Mesodermal cell (in vitro differentiated cells): ENCODE results near the gene CUTA.

ENCODE experiments used
- H3K27ac ChIP-seq: 2 replicates; pipeline ENCODE4 v1.7.0; 2013; ENCODE audit warnings: mild to moderate bottlenecking, low read depth, low read length, moderate library complexity; ENCODE audit not compliant: severe bottlenecking
- H3K36me3 ChIP-seq: 2 replicates; pipeline ENCODE4 v1.7.1; 2013; ENCODE audit warnings: mild to moderate bottlenecking, low read length, moderate library complexity; ENCODE audit not compliant: control insufficient read depth, insufficient read depth
- H3K4me1 ChIP-seq: one replicate; pipeline ENCODE4 v1.7.1; 2013; ENCODE audit warnings: mild to moderate bottlenecking, low read length; ENCODE audit not compliant: insufficient read depth, control insufficient read depth, poor library complexity, severe bottlenecking
- H3K4me3 ChIP-seq: 2 replicates; pipeline ENCODE4 v1.7.0; 2013; ENCODE audit warnings: low read length, control low read depth, mild to moderate bottlenecking; ENCODE audit not compliant: insufficient read depth, poor library complexity, severe bottlenecking; ENCODE audit errors: extremely low read depth
- H3K9me3 ChIP-seq: 2 replicates; pipeline ENCODE4 v1.7.1; 2013; ENCODE audit warnings: mild to moderate bottlenecking, low read length, moderate library complexity; ENCODE audit not compliant: control insufficient read depth
- WGBS, 2 experiments: methylation state at CpG; one replicate each; pipeline ENCODE4 v1.1.5; 2013; ENCODE audit warnings: missing lambda C conversion rate in 2 of 2; ENCODE audit not compliant: insufficient coverage in 2 of 2; 5-methylcytosine and 5-hydroxymethylcytosine counted together

Gene CUTA

GRCh38 chr6:33428966-33429749, 11.3 kb upstream of the CUTA start:
- 85 to 93% methylated on average over 4 of the region's 5 CpGs for WGBS, 2 experiments
- Histone ChIP-seq H3K27ac (peak overlapping the region; percentile 41), H3K9me3 (no peaks in the 10 kb centered on the region), H3K4me1 (peaks cover 56% of the 10 kb centered on the region), H3K36me3 (peaks cover 3% of the 10 kb centered on the region), H3K4me3 (peak overlapping the region; percentile 34)

GRCh38 chr6:33428224-33428965, 10.5 kb upstream of the CUTA start:
- H3K36me3 ChIP-seq = peaks cover 11% of the 10 kb centered on the region
- H3K27ac ChIP-seq = peak overlapping the region; percentile 57
- H3K9me3 ChIP-seq = no peaks in the 10 kb centered on the region
- peaks cover 55% of the 10 kb centered on the region for H3K4me1 ChIP-seq
- H3K4me3 ChIP-seq = peak overlapping the region; percentile 34
- 18 to 21% methylated on average over 24 to 25 of the region's 33 CpGs for WGBS, 2 experiments

- 1 to 3% methylated on average over 13 to 20 of the region's 79 CpGs for WGBS, 2 experiments
- no peaks in the 10 kb centered on the region for H3K9me3 ChIP-seq
- peaks cover 48% of the 10 kb centered on the region for H3K4me1 ChIP-seq
- peaks cover 17% of the 10 kb centered on the region for H3K36me3 ChIP-seq
- H3K4me3 ChIP-seq = peak overlapping the region; percentile 48
- no peak overlapping the region for H3K27ac ChIP-seq
Observed at GRCh38 chr6:33427585-33428223, 9.8 kb upstream of the CUTA start.

- Histone ChIP-seq H3K4me3 (peak overlapping the region; percentile 48), H3K9me3 (no peaks in the 10 kb centered on the region), H3K36me3 (peaks cover 22% of the 10 kb centered on the region), H3K4me1 (peaks cover 40% of the 10 kb centered on the region), H3K27ac (peak overlapping the region; percentile 88)
- WGBS, 2 experiments = 24 to 26% methylated on average over 5 to 8 of the region's 12 CpGs
Observed at GRCh38 chr6:33426590-33427511, 8.9 kb upstream of the CUTA start.

- Histone ChIP-seq H3K9me3 (no peaks in the 10 kb centered on the region), H3K4me1 (peaks cover 33% of the 10 kb centered on the region), H3K27ac (peak overlapping the region; percentile 88), H3K4me3 (peak overlapping the region; percentile 42), H3K36me3 (peaks cover 22% of the 10 kb centered on the region)
- WGBS, 2 experiments = 2% methylated on average over 21 to 22 of the region's 43 CpGs
Observed at GRCh38 chr6:33425668-33426577, 8.0 kb upstream of the CUTA start.

DNA sequence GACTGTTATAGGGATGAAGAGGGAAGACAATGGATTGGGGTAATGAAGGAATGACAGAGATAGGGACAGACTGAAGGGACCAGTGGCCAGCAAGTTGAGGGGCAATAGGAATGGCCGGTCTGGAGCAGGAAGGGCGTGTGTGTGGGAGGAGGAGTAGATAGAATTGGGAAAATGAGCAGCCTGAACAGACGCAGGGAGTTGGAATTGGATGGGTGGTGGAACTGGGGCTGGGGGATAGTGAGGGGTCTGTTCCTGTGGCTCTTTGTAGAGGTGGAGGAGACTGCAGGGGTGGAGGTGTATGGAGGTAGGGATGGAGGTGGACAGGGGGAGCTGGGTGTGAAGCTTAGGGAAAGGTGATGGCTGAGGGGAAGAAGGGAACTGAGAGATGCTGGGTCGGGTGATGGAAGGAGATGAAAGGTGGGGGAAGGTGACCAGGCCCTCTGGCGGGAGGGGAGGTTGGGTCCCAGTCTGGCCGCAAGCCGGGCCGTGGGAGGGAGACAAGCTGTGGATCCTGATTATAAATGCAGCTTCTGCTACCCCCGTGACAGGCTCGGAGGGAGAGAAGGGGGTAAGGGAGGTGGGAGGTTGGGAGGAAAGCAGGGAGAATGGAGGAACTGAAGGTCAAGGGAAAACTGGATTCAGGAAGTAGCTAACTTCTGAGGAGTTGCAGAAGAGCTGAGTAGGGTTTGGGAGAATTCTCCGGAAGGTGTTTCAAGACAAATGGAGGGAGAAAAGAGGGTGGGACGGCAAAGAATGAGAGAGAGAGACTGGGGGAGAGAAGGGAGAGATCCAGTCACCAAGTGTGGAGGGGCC, 7.2 kb upstream of the CUTA start:
- H3K4me3 ChIP-seq = peak overlapping the region; percentile 42
- peaks cover 22% of the 10 kb centered on the region for H3K36me3 ChIP-seq
- peak overlapping the region; percentile 88 for H3K27ac ChIP-seq
- 11 to 23% methylated on average over 10 to 12 of the region's 12 CpGs for WGBS, 2 experiments
- H3K9me3 ChIP-seq = no peaks in the 10 kb centered on the region
- peaks cover 25% of the 10 kb centered on the region for H3K4me1 ChIP-seq

GRCh38 chr6:33423777-33424176, 5.9 kb upstream of the CUTA start:
- no peak overlapping the region for H3K4me3 ChIP-seq
- H3K27ac ChIP-seq = no peak overlapping the region
- 87 to 89% methylated on average over 1 to 2 of the region's 2 CpGs for WGBS, 2 experiments
- H3K4me1 ChIP-seq = peaks cover 22% of the 10 kb centered on the region
- H3K36me3 ChIP-seq = peaks cover 22% of the 10 kb centered on the region
- no peaks in the 10 kb centered on the region for H3K9me3 ChIP-seq

DNA sequence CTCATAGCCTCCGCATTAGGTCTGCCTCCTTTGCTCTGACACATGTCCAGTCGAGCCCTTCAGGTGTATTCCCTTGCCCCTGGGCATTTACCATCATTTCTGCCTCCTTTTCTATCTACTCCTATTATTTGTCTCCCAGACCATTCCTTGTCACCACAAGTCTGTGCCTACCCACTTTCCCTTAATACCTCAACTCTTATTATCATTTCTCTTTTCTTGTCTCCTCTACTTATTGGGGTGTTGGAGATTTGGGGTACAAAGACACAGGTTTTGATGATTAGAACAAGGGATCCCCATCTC, 3.4 kb upstream of the CUTA start:
- H3K27ac ChIP-seq = no peak overlapping the region
- H3K9me3 ChIP-seq = no peaks in the 10 kb centered on the region
- peaks cover 27% of the 10 kb centered on the region for H3K4me1 ChIP-seq
- H3K4me3 ChIP-seq = peak overlapping the region; percentile 45
- peaks cover 30% of the 10 kb centered on the region for H3K36me3 ChIP-seq
- 89 to 90% methylated on average over 2 of the region's 2 CpGs for WGBS, 2 experiments
